ENCODE data around the gene ECE1.
"Not testable (repeated sequence)": the region's sequence is repeated elsewhere in the genome, so short reads cannot be mapped to it uniquely, and the experiment has no call there.

ECE1 gene

DNA sequence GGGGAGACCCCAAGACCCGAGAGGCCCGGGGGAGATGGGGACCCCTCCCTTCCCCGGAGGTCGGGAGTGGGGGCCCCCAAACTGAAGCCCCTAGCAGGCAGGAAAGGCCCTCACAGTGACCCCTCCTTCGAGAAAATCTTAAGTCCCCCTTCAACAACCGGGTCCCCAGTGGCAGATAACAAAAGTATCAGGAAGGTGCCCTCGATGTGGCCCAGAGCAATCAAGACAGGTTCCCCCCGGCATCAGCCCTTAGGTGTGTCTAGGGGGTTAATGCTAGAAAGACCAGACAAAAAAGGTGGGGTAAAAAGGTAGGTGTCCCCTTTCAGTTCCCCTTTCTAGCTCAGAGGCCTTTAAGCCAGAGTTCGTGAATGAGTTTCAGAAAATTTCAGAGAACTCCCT, 282 bp upstream of the ECE1 start:
- DNase-seq: peak; percentile 25 to 32

DNA sequence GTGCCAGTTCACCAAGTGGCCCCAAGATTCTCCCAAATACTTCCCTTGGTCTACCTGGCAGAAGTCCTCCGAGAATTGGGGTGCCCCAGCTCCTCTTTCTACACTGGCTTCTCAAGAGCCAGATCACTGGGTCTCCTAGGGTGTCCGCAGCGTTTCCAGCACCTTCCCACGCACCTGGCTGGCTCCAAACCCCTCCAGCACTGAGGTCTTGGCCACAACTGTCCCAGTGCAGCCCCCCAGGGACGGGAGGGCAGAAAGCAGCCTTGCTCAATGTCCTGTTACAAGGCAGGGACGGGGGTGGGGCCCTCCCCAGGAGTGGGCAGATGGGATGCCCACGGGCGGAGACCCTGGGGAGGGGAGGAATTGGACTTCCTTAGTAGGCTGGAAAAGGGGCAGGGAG, 1.1 kb downstream of the ECE1 start:
- no peak for DNase-seq

DNA sequence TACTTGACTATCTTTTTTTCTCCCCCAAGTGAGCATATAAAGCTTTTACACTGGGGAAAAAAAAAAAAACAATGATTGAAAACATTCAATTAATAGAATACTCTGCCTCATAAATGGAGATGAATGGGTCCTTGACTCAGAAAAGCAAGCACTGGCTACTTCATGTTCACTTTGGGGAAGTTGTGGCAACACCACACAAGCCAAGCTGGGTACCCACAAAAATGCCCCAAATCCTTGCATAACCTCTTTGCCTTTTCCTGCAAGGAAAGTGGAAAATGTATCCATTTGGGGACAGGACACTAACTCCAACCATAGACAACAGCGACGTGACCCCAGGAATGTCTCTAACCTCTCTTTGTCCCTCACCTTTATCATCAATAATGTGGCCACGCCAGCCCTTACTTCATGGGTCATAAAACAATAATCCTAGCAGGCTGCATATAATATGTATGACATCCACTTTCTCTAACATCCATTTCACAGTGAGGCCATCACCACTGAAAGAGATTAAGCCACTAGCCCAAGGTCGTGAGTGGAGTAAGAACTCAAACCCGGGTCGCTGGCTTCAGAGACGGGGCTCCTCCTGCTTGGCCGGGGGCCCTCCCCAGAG, 2.3 kb downstream of the ECE1 start:
- peak; percentile 36 to 63 for DNase-seq

DNA sequence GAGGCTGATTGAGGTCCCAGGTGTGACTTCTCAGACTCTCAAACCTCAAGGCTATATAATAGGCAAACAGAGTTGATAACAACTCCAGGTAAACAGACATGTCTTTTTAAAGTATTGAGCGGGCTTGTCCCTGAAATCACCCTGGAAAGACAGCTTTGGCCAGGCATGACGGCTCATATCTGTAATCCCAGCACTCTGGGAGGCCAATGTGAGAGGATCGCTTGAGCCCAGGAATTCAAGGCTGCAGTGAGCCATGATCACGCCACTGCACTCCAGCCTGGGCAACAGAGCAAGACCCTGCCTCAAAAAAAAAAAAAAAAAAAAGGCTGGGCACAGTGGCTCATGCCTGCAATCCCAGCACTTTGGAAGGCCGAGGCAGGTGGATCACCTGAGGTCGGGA, 4.9 kb downstream of the ECE1 start:
- DNase-seq: not testable (repeated sequence)

DNA sequence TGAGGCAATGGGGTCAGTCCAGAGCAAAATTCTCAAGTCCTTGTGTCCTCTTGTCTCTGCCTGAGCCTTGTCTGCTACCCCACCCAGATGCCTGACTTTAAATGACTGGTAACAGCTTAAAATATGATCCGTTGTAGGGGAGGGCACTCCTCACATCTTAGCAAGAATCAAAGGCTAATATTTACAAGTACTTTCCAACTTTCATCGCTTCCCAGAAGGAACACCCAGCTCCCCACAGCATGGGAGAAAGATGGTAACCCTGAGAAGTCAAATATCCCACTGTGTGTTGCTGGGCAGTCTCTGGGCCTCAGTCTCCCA, 5.2 kb downstream of the ECE1 start:
- no peak for DNase-seq

DNA sequence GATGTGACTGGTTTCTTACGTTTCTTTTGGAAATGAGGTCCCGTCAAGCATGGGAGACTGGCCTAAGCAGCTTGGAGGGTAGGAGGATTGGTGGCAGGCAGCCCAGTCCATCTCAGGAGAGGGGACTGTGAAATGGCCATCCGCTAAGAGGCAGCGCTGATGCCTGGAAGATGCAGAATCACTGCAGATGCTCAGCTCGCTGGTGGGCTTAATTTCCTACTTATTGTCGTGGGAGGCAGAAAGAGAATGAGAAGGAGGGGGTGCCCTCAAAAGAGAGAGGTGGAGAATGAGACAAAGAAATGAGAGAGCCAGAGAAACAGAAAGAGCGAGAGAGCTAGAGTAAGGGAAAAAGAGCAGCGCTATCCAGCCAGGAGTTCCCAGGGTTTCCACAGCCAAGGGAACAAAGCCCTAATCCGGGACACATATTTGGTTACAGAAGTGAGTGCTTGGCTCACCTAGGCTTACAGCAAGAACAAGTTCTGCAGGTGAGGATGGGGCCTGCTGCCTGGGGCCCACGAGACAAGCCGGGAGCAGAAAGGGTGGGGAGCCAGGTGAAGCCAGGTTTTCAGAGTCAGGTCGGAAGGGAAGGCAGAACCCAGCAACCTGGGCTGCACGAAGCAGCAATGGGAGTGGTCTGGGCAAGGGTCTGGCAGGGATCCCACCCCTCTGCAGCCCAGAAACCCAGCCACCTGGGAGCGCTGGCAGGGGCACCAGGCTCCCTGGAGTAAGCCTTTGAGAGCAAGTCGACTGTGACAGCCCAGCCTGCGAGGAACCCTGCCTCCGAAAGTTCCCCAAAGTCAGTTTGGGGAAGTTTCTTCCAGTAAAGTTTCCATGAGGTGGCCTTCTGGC, 5.8 kb downstream of the ECE1 start:
- peak; percentile 78 to 88 for DNase-seq

DNA sequence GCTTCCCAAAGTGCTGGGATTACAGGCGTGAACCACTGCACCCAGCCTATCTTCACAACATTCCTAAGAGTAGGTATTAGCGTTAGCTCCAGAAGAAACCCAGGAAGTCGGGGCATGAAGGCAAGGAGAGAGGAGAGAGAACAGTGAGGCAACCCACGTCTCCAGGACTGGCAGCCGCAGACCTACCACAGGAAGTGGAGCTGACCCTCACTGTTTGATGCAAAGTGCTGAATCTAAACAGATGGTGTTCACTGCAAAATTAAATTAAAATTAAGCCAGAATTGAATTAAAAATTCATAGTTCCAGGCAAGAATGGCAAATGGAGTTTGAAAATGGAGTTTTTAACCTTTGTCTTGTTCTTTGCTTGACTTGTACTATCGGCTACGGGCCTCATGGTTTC, 6.7 kb downstream of the ECE1 start:
- DNase-seq: no peak

DNA sequence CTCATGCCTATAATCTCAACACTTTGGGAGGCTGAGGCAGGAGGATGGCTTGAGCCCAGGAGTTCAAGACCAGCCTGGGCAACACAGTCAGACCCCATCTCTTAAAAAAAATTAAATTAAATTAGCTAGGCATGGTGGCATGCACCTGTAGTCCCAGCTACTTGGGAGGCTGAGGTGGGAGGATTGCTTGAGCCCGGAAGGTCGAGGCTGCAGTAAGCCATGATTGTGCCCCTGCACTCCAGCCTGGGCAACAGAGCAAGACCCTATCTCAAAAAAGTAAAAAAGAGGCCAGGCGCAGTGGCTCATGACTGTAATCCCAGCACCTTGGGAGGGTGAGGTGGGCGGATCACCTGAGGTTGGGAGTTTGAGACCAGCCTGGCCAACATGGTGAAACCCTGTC, 8.2 kb downstream of the ECE1 start:
- not testable (repeated sequence) for DNase-seq

DNA sequence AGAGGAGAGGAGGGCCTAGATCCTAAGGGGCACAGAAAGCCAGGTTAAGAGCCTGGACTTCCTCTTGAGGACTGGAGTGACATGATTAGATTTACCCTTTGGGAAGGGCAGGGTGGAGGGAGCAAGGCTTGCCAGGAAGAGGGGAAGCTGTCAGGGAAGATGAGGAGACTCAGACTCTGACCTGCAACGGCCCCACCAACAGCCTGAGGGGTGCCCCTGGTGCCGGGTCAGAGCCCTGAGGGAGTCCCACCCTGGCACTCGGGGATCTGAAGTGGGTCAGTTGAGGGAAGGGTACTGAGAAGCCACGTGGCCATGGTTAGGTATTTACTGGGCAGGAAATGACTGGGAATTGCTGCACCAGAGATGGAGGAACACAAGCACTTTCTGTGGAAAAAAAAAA, 9.8 kb downstream of the ECE1 start:
- no peak for DNase-seq

DNA sequence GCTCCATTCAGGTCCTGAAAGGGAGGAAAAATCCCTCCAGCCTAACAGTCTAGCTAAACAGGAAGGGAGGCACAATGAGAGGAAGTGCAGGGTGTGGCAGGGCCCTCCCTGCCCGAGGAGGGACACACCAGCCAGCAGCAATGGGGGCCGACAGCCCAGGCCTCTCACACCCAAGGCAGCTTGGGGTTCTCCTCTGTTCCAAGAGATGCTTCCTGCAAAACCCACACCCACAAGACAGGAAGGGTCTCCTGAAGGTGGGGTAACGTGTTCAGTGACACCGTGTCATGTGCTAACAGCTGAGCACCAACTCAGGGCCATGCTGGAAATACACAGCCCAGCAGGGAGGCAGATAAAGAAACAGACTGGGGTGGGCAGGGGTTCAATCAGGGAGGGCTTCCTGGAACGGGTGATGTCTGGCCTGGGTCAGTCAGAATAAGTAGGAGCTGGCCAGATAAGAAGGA, 10.2 kb downstream of the ECE1 start:
- DNase-seq: peak; percentile 48 to 58

DNA sequence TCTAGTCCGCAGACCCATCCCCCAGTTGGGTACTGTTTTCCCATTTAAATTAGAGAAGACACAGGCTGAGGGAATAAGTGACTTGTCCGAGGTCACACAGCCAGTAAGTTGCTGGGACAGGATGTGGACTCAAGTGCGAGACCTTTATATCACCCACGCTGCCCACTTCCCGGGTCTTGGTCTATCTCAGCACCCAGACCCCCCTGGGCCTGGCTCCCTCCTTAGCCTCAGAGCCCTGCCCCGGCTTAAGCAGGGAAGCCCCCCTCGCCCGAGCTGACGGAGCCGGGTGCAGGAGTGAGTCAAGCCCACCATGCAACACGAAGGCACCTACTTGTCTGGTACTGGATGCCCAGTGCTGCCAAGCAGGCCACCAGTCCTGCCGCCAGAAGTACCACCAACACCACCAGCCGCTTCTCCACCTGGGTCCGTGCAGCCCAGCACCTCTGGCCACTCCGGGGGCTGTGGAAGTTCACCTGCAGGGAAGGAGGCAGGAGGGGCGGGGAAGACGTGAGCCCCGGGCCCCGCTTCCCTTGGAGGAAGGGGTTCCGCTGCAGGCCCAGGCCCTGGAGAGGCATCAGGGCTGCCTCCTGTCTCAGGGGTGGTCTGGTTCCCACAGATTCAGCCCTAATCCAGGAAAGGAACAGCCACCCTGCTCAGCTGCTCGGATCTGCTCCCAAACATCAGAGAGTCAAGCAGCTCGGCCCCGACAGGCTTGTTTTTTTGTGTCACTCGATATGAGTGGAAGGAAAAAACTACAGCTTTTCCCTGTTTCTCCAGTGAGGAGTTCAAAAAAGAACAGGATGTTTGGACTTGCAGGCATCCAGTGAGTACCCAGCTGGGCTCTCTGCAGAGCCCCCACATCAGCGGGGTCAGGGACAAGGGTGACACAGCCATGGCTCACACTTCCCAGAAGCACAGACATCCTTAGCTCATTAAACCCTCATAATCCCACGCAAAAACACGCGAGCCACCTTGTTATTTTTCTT, 11.1 kb downstream of the ECE1 start:
- DNase-seq: no peak

DNA sequence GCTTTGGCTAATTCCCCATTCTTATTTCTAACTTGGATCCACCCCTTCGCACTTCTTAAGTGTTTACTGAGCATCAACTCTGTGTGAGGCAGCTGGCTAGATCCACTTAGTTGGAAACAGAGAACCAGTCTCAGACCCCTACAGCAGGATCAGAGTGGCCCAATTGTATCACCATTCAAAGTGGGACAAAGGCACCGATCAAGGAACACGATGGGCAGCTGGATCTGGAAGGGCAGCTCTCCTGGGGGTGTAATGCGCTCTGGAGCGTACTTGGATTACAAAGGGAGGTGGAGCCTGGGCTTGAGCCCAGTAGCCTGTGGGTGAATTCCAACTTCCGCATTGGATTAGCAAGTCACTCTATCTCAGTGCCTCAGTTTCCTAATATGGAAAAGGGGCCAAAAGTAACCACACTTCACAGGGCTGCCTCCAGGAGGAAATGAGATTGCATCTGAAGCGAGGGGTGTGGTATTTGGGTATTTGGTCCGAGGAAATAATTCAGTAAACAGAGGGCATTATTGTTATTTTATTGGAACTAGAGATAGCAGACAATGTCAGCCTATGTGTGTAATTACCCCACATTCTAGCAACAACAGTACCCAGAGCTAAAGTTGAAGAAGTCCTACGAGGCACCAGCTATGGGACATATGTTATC, 11.9 kb downstream of the ECE1 start:
- DNase-seq: no peak

DNA sequence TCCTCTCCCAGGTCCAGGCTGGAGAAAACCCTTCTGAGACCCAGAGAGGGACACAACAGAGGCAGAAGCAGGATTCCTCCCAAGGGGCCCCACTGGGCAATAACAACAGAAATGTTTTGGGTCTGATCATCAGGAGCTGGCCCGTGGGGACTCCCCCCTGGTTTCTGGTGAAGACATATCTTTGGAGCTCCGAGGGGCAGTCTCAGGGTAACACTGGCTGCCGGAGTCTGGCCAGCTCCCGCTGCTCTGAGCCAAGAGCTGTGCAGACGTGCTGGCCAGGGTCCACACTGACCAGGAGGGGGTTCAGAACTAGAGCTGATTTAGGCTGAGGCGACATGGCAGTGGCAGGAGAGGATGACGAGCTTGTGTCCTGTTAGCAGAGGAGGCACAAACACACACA, 13.1 kb downstream of the ECE1 start:
- no peak for DNase-seq

DNA sequence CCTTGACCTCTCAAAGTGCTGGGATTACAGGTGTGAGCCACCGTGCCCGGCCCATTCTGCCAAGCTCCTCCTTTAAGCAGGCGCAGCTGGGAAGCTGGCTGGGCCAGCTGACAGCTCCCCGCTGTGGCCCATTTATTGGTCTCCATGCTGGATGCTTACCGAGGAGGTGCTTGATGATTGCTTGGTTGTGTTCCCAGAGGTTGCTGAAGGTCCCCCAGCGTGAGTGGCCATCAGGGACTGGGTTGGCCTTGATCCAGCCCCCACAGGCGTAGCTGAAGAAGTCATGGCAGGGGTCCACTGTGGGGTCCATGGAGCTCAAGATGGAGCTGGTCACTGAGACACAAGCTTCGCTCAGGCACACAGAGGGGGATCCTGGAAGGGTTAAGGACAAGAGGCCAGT, 17.7 kb downstream of the ECE1 start:
- DNase-seq: no peak

DNA sequence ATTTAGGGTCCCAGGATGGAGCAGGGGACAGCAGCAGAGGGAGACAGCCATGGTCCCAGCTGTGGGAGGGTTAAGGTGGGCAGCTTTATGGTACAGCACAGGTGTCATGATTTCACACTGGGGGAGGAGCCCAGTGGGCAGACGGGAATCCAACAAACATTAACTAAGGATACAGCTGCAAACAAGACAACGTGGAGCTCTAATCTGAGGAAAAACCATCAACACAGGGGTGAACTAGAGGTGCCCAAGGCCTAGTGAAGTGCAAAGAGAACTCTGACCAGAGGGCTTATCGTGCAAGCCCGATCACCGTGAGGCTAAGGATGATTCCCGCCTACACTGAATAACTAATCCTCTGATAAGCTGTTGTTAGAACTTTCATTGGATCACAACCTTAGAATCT, 18.7 kb downstream of the ECE1 start:
- DNase-seq: no peak

DNA sequence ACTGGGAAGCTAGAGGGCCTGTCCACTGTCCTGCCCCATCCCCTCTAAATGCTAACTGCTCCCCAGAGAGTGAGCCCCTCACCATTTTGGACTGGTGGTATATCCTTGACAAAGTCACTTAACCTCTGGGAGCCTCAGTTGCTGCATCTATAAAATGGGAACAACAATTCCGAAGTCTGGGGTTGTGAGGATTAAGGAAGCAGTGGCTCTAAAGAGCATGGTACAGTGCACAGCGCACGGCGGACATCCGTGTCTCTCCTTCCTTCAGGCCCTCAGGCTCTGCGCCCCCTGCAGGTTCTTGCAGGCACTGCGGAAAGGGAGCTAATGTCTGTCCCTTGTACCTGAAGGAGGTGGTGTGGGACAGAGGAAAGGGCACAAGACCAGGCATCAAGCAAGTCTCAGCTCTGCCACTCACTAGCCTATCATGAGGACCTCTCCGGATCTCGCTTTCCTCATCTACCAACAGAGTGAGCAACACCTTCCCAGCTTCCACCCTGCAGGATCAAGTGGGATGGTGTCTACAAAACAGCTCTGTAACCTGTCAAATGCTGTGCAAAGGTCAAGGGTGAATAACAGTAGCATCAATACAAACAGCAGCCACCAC, 20.1 kb downstream of the ECE1 start:
- peak; percentile 31 to 87 for DNase-seq

DNA sequence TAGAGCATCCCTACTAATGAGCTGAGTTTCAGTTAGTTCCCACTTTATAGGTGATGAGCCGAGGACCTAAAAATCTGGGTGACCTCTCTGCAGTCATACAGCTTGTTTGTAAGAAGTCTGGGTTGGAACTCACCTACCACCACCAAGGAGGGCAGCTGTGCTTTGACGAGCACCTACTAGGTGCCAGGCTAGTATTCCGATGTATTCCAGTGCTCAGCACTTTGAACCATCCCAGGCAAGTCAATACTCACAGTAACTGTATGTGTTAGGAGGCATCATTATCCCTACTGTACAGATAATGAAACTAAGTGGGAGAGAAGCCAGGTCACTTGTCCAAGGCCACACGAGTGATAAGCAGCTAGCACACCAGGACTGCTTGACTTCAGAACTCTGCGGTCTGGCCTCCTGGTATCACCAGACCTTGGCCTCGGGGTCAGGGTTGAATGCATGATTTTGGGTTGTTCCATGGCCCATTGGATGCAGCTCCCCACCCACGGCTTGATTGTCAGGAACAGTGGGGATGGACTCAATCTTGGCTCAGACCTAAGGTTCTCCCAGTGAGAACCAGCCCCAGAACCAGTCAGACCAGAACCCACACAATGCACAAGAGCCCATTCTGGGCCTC, 20.7 kb downstream of the ECE1 start:
- DNase-seq: no peak

DNA sequence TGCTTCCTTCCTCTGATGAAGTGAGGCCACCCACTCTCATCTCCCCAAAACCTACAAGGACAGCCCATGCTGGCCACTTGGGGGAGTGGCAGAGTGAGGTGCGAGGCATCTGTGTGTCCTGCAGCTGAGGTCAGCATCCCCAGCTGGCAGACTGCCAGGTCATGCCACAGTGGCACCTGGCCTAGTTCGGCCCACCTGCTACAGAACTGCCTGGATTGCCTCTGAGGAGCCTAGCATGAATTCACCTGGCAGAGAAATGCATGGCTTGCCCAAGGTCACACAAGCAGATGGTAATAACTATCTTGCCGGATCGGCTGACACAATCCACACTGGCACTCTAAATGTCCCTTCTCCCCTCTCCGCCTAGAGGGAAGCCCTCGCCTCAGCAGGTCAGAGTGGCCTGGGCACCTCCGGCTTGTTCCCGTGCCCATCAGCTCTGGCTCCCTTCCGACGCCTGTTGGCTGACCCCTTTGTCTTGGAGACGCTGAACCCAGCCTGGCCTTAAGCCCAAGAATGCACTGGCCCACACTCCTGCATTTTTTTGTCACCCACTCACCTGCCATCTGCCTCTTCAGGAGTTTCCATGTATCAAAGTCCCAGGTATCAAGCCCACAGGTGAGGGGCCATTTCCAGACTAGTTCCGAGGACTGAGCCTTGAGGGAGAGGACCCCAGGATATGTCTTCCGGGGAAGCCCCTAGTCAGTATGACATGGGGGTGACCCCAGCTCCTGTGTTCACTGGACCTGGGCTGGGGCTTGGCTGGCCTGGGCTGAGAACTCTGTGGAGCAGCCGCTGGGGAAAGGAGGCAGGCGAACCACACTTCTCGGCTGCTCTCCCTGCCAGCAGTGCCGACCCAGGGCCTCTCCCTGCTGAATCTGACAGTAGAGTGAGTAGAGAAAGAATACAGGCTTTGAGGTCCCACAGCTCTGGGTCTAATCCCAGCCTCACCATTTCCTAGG, 21.7 kb downstream of the ECE1 start:
- DNase-seq: peak in 1 of 2 donors; percentile 22

DNA sequence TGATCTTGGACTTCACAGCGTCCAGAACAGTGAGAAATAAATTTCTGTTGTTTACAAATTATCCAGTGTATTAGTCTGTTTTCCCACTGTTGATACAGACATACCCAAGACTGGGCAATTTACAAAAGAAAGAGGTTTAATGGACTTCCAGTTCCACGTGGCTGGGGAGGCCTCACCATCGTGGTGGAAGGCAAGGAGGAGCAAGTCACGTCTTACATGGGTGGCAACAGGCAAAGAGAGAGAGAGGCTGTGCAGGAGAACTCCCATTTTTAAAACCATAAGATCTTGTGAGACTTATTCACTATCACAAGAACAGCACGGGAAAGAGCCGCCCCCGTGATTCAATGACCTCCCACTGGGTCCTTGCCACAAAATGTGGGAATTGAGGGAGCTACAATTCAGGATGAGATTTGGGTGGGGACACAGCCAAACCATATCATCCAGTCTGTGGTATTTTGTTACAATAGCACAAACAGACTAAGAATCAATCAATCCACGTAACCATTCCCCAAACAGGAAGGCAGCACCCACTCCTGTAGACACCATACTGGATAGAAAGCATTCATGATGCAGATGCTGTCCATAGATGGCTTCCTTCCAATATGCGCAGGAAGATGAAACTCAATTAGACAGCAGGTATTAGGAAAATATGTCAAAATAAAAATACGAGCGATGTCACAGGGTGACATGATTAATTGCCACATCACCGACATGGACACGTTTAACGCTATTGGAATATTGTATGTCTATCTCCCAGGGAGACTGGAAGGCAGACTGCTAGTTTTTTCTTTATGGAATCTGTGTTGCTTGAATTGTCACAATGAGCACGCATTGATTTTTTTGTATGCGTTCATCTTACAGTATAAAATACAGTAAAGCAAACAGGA, 22.8 kb downstream of the ECE1 start:
- no peak for DNase-seq
